HG03575 (cell line): Measurements from ENCODE around the gene H19.

ENCODE experiments used
- ATAC-seq: cut with Tn5 transposase; IDR thresholded peaks from one replicate; pipeline ENCODE4 v1.9.1; 2021; ENCODE audit not compliant: unreplicated experiment, insufficient number of reproducible peaks, low FRiP score; ENCODE audit errors: extremely low read depth

The H19 gene

GRCh38 chr11:1988667-1989317 lies 8.8 kb downstream of the H19 start:
- no peak for ATAC-seq

DNA sequence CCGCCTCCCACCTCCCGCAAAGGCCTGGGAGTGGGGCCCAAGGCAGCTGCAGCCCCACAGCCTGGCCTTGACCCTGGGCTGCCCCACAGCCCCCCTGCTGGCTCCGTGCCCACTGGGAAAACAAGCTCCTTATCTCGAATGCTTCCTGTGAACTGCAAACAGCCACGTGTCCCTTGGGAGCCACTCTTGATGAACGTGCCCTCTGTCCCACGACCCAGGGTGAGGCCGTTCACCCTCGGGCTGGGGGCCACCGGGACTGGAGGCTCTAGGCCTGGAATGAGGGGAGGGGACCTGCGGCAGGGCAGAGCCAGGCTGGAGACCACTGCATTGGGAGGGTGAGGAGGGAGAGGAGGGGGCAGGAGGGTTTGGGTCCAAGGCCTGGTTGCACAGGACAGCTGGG lies 9.5 kb downstream of the H19 start:
- ATAC-seq: no peak

GRCh38 chr11:1987024-1987423 lies 10.6 kb downstream of the H19 start:
- no peak for ATAC-seq

DNA sequence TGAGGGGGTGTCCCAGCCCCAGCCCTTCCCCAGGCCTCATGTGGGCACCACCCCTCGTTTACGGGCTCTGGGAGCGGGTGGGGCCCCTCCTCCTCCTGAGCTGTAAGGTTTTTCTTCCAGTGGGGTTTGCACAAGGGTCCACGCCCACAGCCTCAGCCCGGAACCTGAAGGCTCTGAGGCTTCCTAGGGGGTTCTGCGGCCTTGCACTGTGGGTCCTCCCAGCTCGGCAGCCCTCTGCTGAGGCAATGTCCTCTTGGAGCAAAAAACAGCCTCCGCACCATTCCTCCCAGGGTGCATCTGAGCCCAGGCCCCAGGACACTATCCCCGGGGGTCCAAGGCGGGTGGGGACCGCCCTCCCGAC lies 14.1 kb downstream of the H19 start:
- no peak for ATAC-seq

- no peak for ATAC-seq
These were observed 14.6 kb downstream of the H19 start for GRCh38 chr11:1982873-1983600.

- no peak for ATAC-seq
These were observed 18.0 kb downstream of the H19 start for GRCh38 chr11:1979607-1980006.

DNA sequence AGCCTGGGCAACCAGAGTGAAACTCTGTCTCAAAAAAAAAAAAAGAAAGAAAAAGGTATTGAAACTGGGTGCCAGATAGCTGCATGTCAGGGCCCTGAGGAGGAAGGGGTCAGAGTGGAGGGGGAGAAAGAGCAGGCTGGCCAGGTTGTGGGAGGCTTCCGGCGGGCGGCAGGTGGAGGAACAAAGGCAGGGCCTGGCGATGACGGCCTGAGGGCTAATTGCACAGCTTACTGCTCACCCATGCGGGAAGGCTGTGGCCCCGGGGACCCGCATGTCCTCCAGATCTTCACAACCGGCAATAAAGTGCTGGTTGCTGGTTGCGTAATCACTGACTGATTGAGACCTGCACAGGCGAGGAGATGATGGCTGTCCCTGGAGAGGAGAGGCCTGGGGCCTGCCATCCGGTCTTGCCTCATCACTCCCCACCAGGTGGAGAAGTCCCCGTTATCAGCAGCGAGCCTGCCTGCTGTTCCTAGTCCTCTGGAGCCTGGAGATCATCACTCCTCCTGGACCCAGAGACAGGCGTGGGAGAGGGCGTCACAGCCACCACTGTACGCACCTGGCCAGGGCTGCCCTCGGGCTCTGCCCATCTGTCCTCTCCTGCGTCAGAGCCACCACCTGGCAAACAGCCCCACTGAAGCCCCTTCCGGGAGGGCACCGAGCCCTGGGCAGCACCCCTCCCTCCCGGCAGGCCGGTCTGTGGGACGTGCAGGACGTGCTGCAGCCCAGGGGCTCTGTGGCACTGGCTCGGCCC lies 18.7 kb downstream of the H19 start:
- ATAC-seq: no peak

- ATAC-seq: no peak
These were observed 22.5 kb downstream of the H19 start for GRCh38 chr11:1975185-1975584.

DNA sequence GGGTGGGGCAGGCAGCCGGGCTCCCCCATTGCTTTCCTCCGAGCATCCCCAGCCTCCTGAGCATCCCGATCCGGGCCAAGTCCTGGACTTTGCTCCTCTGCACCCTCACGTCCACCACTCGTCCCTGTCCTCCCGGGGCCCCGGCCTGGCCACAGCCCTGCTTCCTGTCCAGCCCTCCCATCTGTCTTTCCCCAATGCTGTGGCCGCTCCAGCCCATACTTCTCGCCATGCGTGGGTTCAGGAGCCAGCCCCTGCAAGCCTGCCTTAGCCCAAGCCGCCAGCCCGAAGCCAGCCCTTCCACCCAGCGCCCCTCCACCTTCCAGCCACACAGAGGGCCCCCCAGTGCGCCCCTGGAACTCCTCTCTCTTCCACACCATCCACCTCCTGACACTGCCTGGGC lies 26.7 kb downstream of the H19 start:
- no peak for ATAC-seq

DNA sequence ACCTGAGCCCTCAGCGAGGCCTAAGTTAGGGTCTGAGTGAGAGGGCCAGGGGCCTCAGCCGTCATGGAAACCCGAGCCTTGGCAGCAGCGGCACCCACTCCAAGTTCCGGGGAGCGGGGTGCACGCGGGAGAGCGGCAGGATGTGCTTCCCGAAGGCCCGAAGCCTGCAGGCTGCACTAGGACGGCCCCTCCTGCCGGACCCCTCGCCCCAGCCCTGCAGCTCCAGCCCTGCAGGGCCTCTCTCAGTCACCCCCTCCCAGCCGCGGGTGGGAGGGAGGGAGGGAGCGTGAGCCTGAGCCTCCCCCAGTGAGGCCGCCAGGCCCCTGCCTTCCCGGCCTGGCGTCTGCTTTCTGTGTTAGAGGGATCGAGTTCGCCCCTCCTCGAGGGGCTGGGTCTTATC lies 27.9 kb downstream of the H19 start:
- ATAC-seq: no peak

GRCh38 chr11:1969035-1969434 lies 28.6 kb downstream of the H19 start:
- no peak for ATAC-seq

DNA sequence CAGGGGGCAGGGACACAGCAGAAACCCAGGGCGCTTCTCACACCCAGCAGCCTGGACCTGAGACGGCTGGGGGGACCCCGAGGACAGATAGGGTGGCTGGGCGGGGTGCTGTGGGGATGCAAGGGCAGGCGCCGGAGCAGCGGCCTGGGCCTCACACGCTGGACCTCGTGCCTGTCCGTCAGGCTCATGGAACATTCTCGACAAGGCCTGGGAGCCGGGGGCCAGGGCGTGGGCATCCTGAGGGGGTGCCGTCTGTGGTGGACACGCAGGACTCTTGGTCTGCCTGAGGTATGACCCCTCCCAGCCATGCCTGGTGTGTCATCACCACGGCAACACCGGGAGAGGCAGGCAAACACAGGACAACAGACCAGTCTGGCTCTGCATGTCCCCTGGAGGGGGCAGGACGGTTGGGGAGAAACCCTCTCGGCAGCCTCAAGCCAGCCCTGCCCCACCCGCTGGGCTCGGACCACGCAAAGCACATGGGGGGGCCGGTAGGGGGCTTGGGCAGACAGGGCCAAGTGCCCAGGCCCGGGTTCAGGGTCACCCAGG lies 29.1 kb downstream of the H19 start:
- ATAC-seq: no peak

GRCh38 chr11:1967641-1968225 lies 29.9 kb downstream of the H19 start:
- ATAC-seq: no peak

- no peak for ATAC-seq
These were observed 31.1 kb downstream of the H19 start for GRCh38 chr11:1966531-1966930.

DNA sequence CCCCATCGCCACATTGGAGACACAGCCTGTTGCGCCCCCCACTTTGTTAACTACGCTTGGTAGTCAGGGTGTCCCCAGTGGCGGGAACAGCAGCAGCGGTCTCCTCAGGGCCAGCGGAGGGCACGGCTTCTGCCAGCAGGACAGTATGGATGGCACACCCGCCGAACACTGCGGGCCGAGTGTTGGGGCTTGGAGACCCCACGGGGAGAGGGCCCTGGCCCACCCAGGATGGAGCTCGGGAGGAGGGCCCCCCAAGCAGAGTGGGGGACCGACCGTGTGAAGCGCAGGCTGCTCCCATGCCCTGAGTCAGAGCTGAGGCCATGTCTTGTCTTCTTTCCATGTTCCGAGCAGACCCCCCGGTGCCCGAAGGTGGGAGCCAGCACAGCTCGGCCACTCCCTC lies 32.7 kb downstream of the H19 start:
- no peak for ATAC-seq

DNA sequence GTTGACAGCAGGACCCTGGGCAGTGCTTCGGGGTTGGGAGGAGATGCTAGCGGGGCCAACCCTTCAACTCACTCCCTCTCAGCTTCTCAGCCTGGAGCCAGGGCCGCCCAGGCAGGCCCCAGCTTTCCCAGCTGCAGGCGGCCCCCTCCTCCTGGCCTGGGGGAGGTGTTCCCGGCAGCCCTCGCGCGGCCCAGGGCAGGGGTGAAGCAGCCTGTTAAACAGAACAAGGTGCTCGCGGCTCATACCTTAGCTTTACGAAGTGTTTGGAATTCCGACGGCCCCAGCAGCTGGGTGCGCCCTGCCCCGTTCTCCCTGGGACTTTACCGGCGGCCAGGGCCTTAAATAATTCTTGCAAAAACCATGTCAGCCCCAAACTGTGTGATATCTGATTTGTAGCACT lies 33.3 kb downstream of the H19 start:
- no peak for ATAC-seq

GRCh38 chr11:1963864-1964263 lies 33.8 kb downstream of the H19 start:
- ATAC-seq: no peak

DNA sequence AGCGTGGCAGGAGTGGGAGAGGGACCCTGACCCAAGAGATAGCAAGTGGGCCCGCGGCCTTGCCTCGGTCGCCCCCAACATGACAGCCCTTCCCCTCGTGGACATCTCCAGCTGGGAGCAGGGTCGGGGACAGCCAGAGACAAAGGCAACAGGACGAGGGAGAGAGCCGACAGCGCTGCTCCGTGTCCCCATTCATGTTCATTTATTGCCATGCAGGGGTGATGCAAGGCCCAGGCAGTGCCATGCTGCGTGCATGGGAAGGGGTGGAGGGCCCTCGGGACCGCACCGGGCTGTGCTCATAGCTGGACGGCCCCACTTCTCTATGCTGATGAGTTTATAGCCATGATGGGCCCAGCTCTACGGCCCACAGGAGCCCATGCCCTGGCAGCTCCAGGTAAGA lies 37.9 kb downstream of the H19 start:
- no peak for ATAC-seq

DNA sequence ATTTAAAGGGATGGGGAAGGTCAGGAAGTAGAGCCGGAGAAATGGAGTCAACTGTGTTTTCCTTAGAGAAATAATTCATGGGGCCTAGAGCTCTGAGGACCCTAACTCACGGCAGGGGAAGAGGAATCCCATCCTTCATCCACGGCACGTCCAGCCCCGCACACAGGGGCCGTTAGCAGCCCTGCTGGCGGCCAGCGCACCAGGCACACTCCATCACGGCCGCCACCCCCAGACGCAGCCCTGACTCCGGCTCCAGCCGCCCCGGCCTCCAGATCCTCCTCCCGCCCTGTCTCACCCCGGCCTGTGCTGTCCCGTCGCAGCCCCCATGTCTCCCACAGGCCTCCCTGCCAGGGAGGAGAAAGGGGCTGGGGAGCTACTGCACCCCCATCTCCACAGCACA lies 39.3 kb downstream of the H19 start:
- no peak for ATAC-seq
